Activated CD4-positive, alpha-beta memory T cell treated with anti-CD3 and anti-CD28 coated beads, Interleukin-2, amount 10 ng/mL, durations not matched to agents 7 days and 5 days (primary cell): Measurements from ENCODE around the gene DUSP2. TPM values are rescaled to one million over a fixed set of nuclear protein-coding genes. Genes with fewer than 3 reads are reported as not detected.
"Not testable (repeated sequence)": the region's sequence is repeated elsewhere in the genome, so short reads cannot be mapped to it uniquely, and the experiment has no call there.

ENCODE experiments used
- CTCF ChIA-PET: fragments of 350-600 bp; sonication (Branson Sonifier 250); formaldehyde crosslinking; loops from one replicate; lab custom pipeline; 2021; ENCODE audit warnings: antibody characterized with exemption, inconsistent platforms; lab: Charles Lee
- POLR2A ChIA-PET: fragments of 350-600 bp; sonication (Branson Sonifier 250); formaldehyde crosslinking; loops from one replicate; lab custom pipeline; 2021; ENCODE audit warnings: antibody characterized with exemption; lab: Charles Lee
- DNase-seq: peaks from one replicate; pipeline ENCODE4 v3.0.0-alpha.2; 2020
- H3K27ac Mint-ChIP-seq: one replicate; pipeline ENCODE4 v1.8.0; 2021; ENCODE audit warnings: mild to moderate bottlenecking, mixed read lengths
- H3K27me3 Mint-ChIP-seq: one replicate; pipeline ENCODE4 v1.8.0; 2021; ENCODE audit warnings: mixed read lengths
- H3K36me3 Mint-ChIP-seq: one replicate; pipeline ENCODE4 v1.8.0; 2021; ENCODE audit warnings: low read depth, mixed read lengths
- H3K4me1 Mint-ChIP-seq: one replicate; pipeline ENCODE4 v1.8.0; 2021; ENCODE audit warnings: mixed read lengths
- H3K4me3 Mint-ChIP-seq: one replicate; pipeline ENCODE4 v1.8.0; 2021; ENCODE audit warnings: mild to moderate bottlenecking, mixed read lengths
- H3K9me3 Mint-ChIP-seq: one replicate; pipeline ENCODE4 v1.8.0; 2021; ENCODE audit warnings: mixed read lengths
- total RNA-seq, 2 experiments: library from RNA; stranded (reverse); gene quantifications; one replicate each; pipeline ENCODE4 v1.2.3, GENCODE V29; 2021

DUSP2 gene
- total RNA-seq, 2 experiments from 2014 or later: 40.8 to 42.5 TPM

DNA sequence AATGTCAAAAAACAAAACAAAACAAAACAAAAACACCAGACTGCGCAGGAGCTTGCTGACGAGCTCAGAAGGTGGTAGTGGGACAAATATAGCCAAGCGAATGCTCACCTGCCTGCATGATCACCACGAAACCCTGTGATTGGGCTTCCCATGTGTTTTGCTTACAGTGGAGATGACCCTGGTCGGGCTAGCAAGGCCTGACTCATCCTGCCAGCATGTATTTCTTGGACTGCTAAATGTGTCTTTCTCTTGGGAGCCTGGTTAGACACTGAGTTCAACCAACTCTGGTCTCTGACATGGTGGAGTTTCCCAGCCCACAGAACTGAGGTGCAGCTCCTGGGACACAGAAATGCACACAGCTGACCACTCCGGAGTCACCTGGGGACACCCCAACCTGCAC, 30.7 kb upstream of the DUSP2 start:
- Mint-ChIP-seq H3K27me3 (peaks cover 4% of the 10 kb centered on the region), H3K27ac (no peak overlapping the region), H3K4me3 (no peak overlapping the region), H3K4me1 (peaks cover 8% of the 10 kb centered on the region), H3K36me3 (no peaks in the 10 kb centered on the region), H3K9me3 (no peaks in the 10 kb centered on the region)
- ChIA-PET POLR2A (interaction anchor here (0.9 to 1.4 kb wide), 3 partner anchors 9 to 153 kb away, joined by 3 to 5 read pairs (median 3); no protein-coding TSS in a partner anchor), CTCF (interaction anchor here (0.6 to 8.2 kb wide), 9 partner anchors 10 to 183 kb away, joined by 3 to 323 read pairs (median 18); partner anchors contain the start of genes ANKRD36C, ASTL and DUSP2)
- DNase-seq: no peak

DNA sequence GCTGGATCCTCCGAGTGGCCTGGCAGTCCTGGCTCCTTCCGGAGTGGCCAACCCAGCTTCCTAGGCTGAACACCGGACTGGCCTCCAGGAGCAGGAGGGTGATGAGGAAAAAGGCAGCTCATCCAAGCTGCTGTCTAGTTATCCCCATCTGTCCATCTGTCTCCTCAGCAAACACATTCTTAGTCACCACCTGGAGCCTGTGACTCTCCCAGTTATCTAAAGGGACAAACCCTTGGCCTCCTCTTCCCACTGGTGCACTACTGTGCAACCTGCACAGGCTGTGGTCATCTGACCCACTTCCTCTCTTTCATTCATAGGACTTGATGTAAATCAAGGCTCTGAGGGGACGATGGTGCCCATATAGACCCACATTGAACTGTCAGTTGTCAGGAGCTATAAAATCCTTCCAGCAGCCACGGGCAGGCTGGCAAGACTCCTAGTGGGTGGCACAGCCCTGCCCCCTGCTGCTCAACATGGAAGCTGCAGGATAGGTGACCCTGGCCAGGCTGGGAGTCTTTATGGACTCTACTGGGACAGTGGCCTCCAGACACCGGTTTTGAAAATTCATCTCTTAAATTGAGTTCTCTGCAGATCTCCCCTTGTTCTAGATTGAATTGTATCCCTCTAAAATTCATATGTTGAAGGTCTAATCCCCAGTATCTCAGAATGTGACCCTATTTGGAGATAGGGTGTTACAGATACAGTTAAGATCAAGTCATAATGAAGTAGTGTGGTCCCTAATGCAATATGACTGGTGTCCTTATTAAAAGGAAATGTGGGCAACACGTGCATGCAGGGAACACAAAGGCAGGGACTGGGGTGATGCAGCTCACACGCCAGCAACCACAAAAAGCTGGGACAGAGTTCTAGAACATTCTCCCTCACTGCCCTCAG, 29.3 kb upstream of the DUSP2 start:
- Mint-ChIP-seq H3K4me1 (peaks cover 3% of the 10 kb centered on the region), H3K27me3 (peaks cover 4% of the 10 kb centered on the region), H3K36me3 (no peaks in the 10 kb centered on the region), H3K27ac (no peak overlapping the region), H3K9me3 (no peaks in the 10 kb centered on the region), H3K4me3 (no peak overlapping the region)
- CTCF ChIA-PET: interaction anchor here (0.5 to 8.2 kb wide), 35 partner anchors 8 to 336 kb away, joined by 3 to 323 read pairs (median 5); partner anchors contain the start of genes ADRA2B, ANKRD36C, ASTL and DUSP2
- POLR2A ChIA-PET: interaction anchor here (0.6 to 3.2 kb wide), 14 partner anchors 8 to 90 kb away, joined by 3 to 34 read pairs (median 4); partner anchors contain the start of genes ASTL and DUSP2
- DNase-seq: peak; percentile 85

GRCh38 chr2:96171831-96172230, 26.6 kb upstream of the DUSP2 start:
- no peak overlapping the region for H3K4me3 Mint-ChIP-seq
- peaks cover 4% of the 10 kb centered on the region for H3K27me3 Mint-ChIP-seq
- H3K9me3 Mint-ChIP-seq: peaks cover 2% of the 10 kb centered on the region
- ChIA-PET POLR2A (no interaction called here), CTCF (interaction anchor here (8.2 kb wide), 1 partner anchor 30 kb away, joined by 323 read pairs; the partner anchor contains the start of genes ASTL and DUSP2)
- no peak for DNase-seq
- H3K4me1 Mint-ChIP-seq: peaks cover 9% of the 10 kb centered on the region
- H3K36me3 Mint-ChIP-seq: no peaks in the 10 kb centered on the region
- no peak overlapping the region for H3K27ac Mint-ChIP-seq

- DNase-seq: no peak
- Mint-ChIP-seq H3K27ac (no peak overlapping the region), H3K27me3 (no peaks in the 10 kb centered on the region), H3K4me1 (peaks cover 9% of the 10 kb centered on the region), H3K36me3 (no peaks in the 10 kb centered on the region), H3K9me3 (peaks cover 2% of the 10 kb centered on the region), H3K4me3 (no peak overlapping the region)
- ChIA-PET POLR2A (no interaction called here), CTCF (interaction anchor here (0.6 to 1.8 kb wide), 2 partner anchors 32 to 178 kb away, joined by 3 to 7 read pairs; partner anchors contain the start of gene ASTL)
Observed at GRCh38 chr2:96170626-96171025, 25.4 kb upstream of the DUSP2 start.

DNA sequence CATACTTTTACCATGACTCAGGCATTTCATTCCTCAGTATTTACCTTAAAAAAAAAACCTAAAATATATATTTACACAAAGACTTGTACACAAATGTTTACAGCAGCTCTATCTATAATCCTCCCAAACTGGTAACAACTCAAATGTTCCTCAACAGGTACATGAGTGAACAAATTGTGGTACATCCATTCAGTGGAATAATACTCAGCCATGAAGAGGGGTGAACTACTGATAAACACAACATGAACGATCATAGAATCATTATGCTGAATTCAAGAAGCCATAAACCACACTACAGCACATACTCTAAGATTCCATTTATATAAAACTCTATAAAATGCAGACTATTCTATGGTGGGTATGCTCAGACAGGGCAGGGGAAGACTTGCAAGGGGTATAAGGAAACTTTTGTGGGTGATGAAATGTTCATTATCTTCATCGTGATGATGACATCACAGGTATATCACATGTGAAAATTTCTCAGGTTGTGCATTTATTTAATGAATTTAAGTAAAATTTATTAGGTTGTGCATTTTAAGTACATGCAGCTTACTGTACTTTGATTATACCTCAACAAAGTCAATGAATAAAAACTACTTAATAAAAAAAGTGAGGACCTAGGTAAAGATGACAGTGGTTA, 24.7 kb upstream of the DUSP2 start:
- Mint-ChIP-seq H3K4me1 (peaks cover 12% of the 10 kb centered on the region), H3K4me3 (no peak overlapping the region), H3K27ac (no peak overlapping the region), H3K27me3 (no peaks in the 10 kb centered on the region), H3K9me3 (peaks cover 2% of the 10 kb centered on the region), H3K36me3 (no peaks in the 10 kb centered on the region)
- ChIA-PET CTCF (interaction anchor here (1.8 kb wide), 1 partner anchor 31 kb away, joined by 7 read pairs; the partner anchor contains the start of gene ASTL), POLR2A (no interaction called here)
- no peak for DNase-seq

- CTCF ChIA-PET: interaction anchor here (1.2 kb wide), 1 partner anchor 175 kb away, joined by 4 read pairs; no protein-coding TSS in a partner anchor
Observed at GRCh38 chr2:96167407-96168013, 22.3 kb upstream of the DUSP2 start.

GRCh38 chr2:96164459-96165184, 19.4 kb upstream of the DUSP2 start:
- peaks cover 52% of the 10 kb centered on the region for H3K4me1 Mint-ChIP-seq
- peak overlapping the region; percentile 66 for H3K4me3 Mint-ChIP-seq
- H3K36me3 Mint-ChIP-seq: no peaks in the 10 kb centered on the region
- ChIA-PET CTCF (interaction anchor here (1.0 to 3.0 kb wide), 3 partner anchors 10 to 172 kb away, joined by 3 to 23 read pairs (median 5); partner anchors contain the start of gene ASTL), POLR2A (interaction anchor here (1.1 to 4.5 kb wide), 7 partner anchors 10 to 44 kb away, joined by 3 to 89 read pairs (median 8); partner anchors contain the start of genes ASTL, DUSP2 and STARD7)
- H3K9me3 Mint-ChIP-seq: peaks cover 2% of the 10 kb centered on the region
- DNase-seq: peak; percentile 81
- peak overlapping the region; percentile 94 for H3K27ac Mint-ChIP-seq
- no peaks in the 10 kb centered on the region for H3K27me3 Mint-ChIP-seq

More at GRCh38 chr2:96167407-96168013, 22.3 kb upstream of the DUSP2 start:
- POLR2A ChIA-PET: interaction anchor here (0.9 to 1.6 kb wide), 2 partner anchors 9 to 20 kb away, joined by 3 to 6 read pairs; no protein-coding TSS in a partner anchor
- H3K4me1 Mint-ChIP-seq: peaks cover 31% of the 10 kb centered on the region
- H3K4me3 Mint-ChIP-seq: no peak overlapping the region
- peaks cover 2% of the 10 kb centered on the region for H3K9me3 Mint-ChIP-seq
- no peak overlapping the region for H3K27ac Mint-ChIP-seq
- H3K36me3 Mint-ChIP-seq: no peaks in the 10 kb centered on the region
- no peak for DNase-seq
- no peaks in the 10 kb centered on the region for H3K27me3 Mint-ChIP-seq

- peaks cover 59% of the 10 kb centered on the region for H3K4me1 Mint-ChIP-seq
- peak overlapping the region; percentile 94 for H3K27ac Mint-ChIP-seq
- peak overlapping the region; percentile 66 for H3K4me3 Mint-ChIP-seq
- H3K9me3 Mint-ChIP-seq: no peaks in the 10 kb centered on the region
- H3K36me3 Mint-ChIP-seq: no peaks in the 10 kb centered on the region
- H3K27me3 Mint-ChIP-seq: no peaks in the 10 kb centered on the region
- POLR2A ChIA-PET: interaction anchor here (1.1 to 4.5 kb wide), 8 partner anchors 11 to 45 kb away, joined by 3 to 89 read pairs (median 7); partner anchors contain the start of genes ASTL, DUSP2 and STARD7
- peak; percentile 65 for DNase-seq
- CTCF ChIA-PET: interaction anchor here (1.0 to 3.0 kb wide), 3 partner anchors 11 to 171 kb away, joined by 3 to 23 read pairs (median 5); partner anchors contain the start of gene ASTL
Observed at GRCh38 chr2:96163768-96164429, 18.7 kb upstream of the DUSP2 start.

GRCh38 chr2:96163415-96163767, 18.2 kb upstream of the DUSP2 start:
- H3K27me3 Mint-ChIP-seq: no peaks in the 10 kb centered on the region
- no peaks in the 10 kb centered on the region for H3K36me3 Mint-ChIP-seq
- CTCF ChIA-PET: interaction anchor here (1.0 to 3.0 kb wide), 3 partner anchors 11 to 171 kb away, joined by 3 to 23 read pairs (median 5); partner anchors contain the start of gene ASTL
- no peak for DNase-seq
- peaks cover 64% of the 10 kb centered on the region for H3K4me1 Mint-ChIP-seq
- peak overlapping the region; percentile 94 for H3K27ac Mint-ChIP-seq
- POLR2A ChIA-PET: interaction anchor here (1.1 to 4.5 kb wide), 8 partner anchors 11 to 45 kb away, joined by 3 to 89 read pairs (median 7); partner anchors contain the start of genes ASTL, DUSP2 and STARD7
- no peak overlapping the region for H3K4me3 Mint-ChIP-seq
- H3K9me3 Mint-ChIP-seq: no peaks in the 10 kb centered on the region

- Mint-ChIP-seq H3K4me1 (peaks cover 73% of the 10 kb centered on the region), H3K27me3 (no peaks in the 10 kb centered on the region), H3K27ac (peak overlapping the region; percentile 75), H3K36me3 (no peaks in the 10 kb centered on the region), H3K4me3 (no peak overlapping the region), H3K9me3 (no peaks in the 10 kb centered on the region)
- CTCF ChIA-PET: interaction anchor here (1.0 to 3.0 kb wide), 2 partner anchors 13 kb away, joined by 3 to 23 read pairs; no protein-coding TSS in a partner anchor
- POLR2A ChIA-PET: interaction anchor here (1.0 to 4.5 kb wide), 3 partner anchors 9 to 17 kb away, joined by 3 to 89 read pairs (median 3); partner anchors contain the start of gene DUSP2
- DNase-seq: no peak
Observed at GRCh38 chr2:96161898-96162297, 16.7 kb upstream of the DUSP2 start.

GRCh38 chr2:96160366-96160765, 15.1 kb upstream of the DUSP2 start:
- H3K4me3 Mint-ChIP-seq, H3K27ac Mint-ChIP-seq, H3K27me3 Mint-ChIP-seq, DNase-seq, H3K9me3 Mint-ChIP-seq, H3K36me3 Mint-ChIP-seq: not testable (repeated sequence)
- POLR2A ChIA-PET: interaction anchor here (4.2 to 4.5 kb wide), 2 partner anchors 15 kb away, joined by 89 to 91 read pairs; partner anchors contain the start of gene DUSP2
- CTCF ChIA-PET: interaction anchor here (1.3 to 3.0 kb wide), 2 partner anchors 15 to 17 kb away, joined by 3 to 14 read pairs; no protein-coding TSS in a partner anchor
- peaks cover 86% of the 10 kb centered on the region for H3K4me1 Mint-ChIP-seq
